ENCODE data around the gene CRYAB.

DNA sequence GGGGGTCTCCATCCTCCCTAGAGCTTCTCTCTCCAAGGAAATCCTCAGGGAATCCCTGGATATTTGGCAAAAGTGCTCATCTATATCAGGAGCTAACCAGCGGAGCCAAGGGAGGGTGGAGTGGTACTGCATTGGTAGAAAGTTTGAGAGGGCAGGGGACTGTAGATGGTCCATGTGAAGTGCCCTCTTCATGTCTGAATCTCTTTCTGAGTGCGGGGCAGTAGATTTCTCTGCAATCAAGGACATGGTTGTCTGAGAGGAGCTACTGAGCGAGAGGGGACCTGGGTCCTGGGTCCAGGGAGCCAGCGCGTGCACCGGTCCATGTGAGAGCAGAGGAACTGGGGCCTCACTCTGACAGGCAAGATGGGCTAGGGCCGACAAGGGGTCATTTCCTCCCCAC is 26.3 kb upstream of the CRYAB start:
- TF ChIP-seq EZH2phosphoT487 (IDR thresholded peaks at IDR 0.05; ENCODE audit: borderline replicate concordance, low read length): no peak
- no peak for TF ChIP-seq EZH2 (IDR thresholded peaks at IDR 0.05; ENCODE audit: low read length, unreplicated experiment)
- no peak for TF ChIP-seq CTCF (conservative IDR thresholded peaks at IDR 0.05; ENCODE audit: low read depth, low read length)

Measured in PC-3 (cell line).